T-helper 1 cell (primary cell): ENCODE results near the gene RADIL.

Experiments
- DNase-seq, 5 donors: peaks; one replicate each; pipeline ENCODE4 v3.0.0-alpha.2; 2012 to 2020

The RADIL gene

DNA sequence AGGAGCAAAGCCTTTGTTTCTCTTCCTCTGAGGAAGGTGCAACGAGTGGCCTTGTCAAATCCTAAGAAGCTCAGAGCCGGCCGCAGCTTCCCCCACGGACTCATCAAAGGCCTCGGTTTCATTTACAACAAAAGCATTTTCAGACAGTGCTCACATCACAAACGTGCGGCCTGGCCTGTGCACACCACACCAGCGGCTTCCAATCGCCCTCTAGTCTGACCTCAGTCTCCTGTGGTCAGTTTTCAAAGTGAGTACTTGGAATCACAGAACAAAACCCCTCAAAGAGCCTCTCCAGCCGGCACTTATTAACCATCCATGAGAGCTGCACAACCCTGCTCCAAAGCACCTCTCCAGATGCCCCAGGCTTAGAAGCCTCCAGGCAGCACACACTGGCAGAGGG is 3.3 kb downstream of the RADIL start:
- no peak for DNase-seq

DNA sequence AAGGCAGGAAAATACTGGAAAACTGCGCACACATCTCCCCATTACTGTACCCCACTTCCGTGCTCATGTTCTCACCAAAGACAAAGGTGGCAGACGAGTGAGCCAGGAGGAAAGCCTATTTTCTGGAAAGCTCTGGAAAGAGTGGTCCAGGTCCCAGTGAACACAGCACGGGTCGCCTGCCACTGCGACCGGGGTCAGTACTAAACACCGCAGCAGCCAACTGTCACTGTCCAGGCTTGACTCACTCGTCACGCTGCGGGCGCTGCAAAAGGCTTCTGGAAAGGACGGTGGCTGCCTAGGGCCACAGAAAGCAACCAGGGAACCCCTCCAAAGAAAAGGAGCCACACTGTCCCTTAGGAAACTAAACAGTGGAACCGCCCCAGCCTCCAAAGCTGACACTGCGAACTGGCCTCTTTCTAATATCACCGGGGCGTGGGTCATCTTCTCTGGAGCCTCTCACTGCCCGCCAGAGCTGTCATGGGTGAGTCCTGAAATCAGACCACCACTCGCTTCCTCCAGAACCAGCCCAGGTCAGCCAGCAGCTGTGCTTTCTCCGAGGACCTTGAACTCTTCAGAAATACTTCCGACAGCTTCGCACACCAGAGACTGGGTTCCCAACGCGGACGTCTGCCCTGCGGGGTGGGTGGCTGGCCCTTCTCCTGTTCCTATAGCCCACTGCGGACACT is 4.0 kb downstream of the RADIL start:
- no peak for DNase-seq

DNA sequence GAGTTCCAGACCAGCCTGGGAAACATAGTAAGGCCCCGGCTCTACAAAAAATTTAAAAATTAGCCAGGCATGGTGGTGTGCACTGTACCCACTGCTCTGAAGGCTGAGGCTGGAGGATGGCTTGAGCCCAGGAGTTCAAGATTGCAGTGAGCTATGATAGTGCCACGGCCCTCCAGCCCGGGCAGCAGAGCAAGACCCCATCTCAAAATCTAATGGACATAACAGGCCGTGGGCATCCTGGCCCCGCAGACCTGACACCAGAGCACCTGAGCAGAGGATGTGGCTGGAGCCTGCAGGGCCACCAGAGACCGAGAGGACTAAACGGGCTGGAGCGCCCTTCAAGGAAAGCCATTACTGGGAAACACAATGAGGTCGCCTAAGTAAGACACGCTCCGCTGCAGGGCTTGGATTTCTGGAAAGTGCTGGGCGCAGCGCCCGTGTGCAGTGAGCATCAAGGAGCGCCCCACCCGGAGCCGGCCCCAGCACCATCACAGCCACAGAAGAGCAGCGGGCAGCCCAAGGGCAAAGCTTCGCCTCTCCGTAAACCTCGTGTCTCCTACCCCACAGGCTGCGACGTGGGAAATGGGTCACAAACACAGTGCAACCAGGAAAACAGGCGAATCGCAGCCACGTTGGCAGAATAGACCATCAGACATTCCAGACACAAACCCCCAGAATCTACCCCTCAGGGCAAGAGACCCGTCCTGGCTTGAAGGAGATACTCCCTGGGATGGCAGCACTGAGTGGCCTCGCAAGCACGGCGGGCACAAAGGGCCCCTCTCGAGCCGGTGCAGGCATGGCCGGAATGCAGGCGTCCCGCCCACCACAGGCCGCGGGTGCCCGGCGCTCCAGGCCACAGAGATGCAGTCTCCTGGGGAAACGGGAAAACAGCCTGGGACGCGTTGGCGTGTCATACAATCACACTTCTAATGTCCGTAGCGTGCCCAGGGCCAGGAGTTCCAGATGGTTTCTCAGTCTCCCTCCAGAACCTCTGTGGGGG is 4.9 kb downstream of the RADIL start:
- DNase-seq: no peak

DNA sequence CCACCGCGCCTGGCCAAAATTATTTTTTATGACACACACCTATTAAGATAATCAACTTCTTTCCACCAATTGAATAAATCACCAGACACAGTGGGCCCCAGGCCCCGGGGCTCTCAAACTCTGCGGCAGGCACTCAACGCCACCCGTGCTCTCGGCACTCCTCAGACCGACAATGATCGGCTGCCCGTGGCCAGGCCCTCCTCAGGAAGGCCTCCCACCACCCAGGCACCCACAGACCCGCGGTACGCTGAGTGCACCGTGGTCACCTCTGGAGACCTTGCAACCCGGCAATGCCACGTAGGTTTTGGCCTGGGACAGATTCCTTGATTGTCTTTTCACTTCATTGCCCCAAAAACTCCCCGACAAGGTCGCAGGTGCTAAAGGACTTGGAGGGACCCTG is 6.9 kb downstream of the RADIL start:
- no peak for DNase-seq

DNA sequence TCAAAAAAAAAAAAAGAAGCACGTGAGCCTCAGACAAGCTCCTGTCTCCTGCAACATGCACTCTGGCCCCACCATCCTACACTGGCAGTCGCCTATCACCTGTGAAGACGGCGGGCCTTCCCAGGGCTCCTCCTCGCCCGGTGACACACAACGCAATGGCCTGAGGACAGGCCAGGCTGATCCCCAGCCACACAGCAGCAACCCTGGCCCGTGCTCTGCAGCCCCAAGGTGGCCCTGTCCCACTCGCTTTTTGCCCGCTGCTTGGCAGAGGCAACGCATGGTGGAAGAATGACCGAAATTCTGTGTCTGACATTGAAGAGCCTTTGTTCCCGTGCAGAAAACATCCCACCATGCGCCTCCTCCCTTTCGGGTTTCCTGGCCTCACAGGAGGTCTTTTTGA is 8.1 kb downstream of the RADIL start:
- DNase-seq: no peak

DNA sequence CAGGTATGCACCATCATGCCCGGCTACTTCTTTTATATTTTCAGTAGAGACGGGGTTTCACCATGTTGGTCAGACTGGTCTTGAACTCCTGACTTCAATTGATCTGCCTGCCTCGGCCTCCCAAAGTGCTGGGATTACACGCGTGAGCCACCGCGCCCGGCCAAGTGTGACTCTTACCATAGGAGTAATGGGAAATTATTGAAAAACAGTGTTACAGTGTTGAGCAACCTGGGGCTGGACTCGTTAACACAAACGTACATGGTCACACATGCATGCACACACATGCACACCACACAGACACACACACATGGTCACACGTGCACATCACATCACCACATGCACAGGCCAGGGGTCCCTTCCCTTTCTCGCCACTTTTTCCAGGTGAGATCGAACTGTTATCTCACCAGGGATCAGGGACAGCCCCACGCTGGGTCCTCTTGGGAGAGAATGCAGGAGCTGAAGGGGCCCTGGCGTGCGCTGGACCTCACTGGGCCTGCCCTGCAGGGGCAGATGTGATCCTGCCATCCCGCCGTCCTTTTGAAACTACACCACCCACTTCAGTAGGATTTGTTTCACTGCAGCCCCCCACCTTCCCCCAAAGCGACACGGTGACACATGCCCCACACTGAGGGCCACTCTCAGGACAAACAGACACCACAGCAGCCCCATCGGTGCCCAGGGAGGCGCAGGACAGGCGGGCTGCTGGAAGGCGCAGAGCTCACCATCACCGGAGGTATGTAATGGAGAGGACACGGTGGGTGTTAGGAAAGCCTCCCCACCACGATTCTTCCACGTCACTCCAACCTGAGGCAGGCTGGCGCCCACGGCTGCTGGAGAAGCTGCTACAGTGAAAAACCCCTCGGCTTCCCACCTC is 10.2 kb downstream of the RADIL start:
- DNase-seq: no peak

DNA sequence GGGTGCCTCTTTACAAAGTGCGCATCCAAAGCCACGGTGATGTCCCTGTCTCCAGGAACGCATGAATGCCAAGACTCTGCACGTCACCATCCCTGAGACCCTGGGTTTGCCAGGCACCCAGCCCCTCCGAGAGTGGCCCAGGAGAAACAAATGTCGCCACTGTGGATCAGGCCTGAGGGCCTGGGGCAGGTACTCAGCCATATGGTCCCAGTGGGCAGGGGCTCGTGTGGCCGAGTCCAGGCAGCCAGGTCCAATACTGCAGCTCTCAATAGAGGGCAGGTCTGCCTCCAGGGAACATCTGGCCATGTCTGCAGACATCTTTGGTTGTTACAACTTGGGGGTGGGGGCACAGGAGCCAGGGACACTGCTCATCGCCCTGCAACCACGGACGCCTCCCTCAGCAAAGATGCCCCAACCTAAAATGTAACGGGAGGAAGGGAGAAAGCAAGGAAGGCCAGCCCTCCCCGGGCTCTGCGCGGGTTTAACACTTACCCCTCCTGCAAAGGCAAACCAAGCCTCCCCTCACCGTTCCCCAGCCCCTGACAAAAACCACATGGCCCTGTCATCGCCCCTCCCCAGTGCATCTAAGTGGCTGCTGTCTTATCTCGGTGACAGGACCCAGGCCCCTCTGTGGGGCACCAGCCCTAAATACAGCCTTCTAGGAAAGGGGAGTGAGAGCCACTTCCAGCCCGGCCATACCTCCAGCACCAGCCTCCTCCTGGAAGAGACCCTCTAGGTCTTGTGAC is 11.4 kb downstream of the RADIL start:
- no peak for DNase-seq

DNA sequence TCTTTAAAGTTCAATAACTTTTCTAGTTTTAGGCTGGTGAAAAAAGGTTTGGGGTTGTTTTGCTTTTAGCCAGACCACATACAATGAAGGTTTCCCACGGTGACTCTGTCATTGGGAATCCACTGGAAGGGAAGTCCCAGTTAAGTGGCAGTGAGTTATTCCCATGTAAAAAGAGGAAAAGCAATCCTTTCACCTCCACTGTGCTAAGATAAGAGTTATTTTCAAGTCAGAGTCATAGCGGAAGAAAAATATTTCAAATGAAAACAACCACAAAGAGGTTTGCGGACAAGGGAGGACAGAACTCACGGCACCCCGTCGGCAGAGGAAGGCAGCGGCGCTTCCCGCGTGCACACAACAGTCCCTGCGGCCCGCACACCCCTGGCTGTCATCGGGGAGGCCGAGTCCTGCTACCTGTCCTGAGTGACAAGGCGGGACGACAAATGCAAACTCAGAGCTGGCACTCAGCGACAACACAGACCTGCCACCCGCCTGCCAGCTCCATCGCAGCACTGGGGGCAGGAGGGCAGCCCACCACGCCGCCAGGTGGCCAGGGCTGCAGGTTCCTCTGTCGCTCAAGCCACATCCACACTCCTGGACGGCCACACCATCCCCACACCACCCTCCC is 12.3 kb downstream of the RADIL start:
- no peak for DNase-seq

DNA sequence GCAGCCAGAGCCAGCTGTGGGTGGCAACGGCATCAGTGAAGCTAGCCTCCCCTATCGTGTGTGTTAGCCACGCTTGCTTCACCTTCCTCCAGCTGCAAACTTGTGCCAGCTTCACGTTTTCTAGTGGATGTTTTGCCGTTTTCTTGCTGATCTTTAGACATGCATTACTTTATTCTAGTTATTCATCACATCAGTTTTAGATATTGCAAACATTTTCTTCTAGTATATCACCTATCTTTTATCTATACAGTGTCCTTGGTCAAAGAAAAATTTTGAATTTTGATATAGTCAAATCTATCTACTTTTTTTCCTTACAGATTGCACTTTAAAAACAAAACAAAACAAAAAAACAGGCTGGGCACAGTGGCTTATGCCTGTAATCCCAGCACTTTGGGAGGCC is 15.0 kb downstream of the RADIL start:
- DNase-seq: no peak

DNA sequence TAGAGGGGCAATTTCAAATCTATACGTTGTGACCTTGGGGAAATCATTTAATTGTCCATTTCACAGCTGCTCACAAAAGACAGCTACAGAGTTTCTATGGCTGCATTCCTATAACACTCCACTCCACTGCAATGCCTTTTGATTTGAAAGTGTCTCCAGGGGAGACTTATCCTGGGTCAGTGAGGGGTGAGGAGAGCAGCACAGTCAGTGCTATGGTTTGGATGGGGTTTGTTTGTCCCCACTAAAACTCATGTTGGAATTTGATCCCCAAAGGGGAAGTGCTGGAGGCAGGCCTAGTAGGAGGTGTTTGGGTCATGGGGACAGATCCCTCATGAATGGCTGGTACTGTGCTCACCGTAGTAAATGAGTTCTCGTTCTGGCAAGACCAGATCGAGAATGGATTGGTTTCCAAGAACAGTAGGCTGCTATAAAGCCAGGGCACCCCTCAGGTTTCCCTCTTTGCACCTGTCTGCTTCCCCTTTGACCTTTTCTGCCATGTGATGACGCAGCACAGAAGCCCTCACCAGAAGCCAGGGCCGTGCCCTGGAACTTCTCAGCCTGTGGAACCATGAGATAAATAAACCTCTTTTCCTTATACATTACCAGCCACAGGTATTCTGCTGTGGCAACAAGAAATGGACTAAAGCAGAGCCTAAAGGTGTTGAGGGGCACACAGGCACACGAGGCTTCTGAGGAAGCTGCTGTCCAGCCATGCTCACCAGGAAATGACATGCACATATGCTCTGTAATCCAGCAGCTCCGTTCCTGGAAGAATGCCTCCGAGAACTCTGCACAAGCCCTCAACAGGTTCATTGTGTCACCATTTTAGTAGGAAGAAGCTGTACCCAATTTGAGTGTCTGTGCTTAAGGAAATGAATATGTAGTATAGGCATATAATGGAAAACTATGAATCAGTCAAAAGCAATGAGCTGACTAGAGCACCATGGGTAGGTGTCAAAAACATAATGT is 16.7 kb downstream of the RADIL start:
- no peak for DNase-seq

DNA sequence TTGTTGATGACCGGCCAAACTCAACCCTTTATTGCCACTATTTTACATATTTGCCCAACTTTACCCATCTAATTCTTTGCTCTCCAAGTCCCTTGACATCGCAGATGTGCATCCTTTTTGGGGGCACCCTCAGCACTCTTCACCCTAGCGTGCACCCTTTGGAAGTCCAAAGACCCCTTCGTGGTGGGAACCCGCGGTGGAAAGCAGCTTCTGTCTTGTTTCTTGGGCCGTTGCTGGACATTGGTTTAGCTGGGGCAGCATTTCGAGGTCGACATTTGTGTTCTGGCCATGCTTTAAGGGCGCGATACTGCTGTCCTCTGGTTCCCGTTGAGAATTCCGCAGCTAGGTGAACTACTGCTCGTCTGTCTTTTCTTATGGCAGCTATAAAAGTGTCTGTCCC is 21.4 kb downstream of the RADIL start:
- DNase-seq: no peak

DNA sequence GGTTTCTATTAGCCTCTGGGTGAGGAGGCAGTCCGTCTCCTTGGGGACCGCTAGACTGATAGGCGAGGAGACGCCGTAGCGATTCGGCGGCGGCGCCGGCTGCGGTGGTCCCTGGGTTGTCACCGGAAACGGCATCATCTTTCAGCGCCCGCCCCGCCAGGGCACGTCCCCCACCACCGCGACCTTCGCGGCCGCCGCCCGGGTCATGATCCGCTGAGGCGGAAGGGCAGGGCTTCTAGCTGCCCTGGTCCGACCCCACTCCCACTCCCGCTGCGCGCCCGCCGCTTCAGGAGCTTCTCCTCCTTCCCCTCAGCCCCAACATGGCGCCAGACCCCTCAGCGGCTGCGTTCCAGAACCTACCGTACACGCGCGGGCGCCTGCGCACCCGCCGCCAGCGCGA is 21.8 kb downstream of the RADIL start, which contains the start of gene PAPOLB:
Gene PAPOLB (minus strand): TSS at position 358 of the 400 bp plus-strand sequence. CDS start 220 bp downstream, at position 138.
- no peak for DNase-seq

DNA sequence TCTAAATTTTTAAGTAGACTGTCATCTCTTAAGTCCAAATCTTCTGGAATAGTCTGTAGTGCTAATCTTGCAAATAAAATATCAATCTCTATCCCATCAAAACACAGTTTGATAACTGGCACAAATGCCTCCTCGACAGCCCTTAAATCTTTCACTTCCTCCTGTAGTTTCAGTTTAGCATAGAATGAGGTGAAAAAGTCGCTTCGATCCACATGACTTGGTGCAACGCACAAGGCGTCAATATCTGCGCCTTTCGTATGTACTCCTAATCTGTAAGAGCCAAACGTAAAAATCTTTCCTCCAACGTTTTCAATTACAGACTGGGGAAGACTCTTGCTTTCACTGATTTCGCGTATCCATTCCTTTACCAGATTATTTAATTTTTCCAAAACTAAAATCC is 22.3 kb downstream of the RADIL start:
- no peak for DNase-seq

DNA sequence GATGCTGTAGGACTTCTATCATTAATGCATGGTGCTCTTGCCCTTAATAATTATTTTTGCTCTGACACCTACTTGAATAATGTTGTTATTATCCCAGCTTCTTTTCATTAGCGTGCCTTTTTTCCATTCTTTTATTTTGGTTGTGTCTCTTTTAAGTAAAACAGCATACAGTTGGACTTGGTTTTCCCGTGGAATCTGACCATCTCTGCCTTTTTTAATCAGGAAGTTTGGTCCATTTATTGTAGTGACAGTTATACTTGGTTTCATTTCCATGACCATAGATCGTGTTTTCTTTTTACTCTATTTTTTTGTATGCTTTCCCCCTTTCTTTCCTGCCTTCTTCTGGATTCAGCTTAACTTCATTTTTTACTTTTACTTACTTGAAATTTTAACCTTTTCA is 26.3 kb downstream of the RADIL start:
- no peak for DNase-seq

DNA sequence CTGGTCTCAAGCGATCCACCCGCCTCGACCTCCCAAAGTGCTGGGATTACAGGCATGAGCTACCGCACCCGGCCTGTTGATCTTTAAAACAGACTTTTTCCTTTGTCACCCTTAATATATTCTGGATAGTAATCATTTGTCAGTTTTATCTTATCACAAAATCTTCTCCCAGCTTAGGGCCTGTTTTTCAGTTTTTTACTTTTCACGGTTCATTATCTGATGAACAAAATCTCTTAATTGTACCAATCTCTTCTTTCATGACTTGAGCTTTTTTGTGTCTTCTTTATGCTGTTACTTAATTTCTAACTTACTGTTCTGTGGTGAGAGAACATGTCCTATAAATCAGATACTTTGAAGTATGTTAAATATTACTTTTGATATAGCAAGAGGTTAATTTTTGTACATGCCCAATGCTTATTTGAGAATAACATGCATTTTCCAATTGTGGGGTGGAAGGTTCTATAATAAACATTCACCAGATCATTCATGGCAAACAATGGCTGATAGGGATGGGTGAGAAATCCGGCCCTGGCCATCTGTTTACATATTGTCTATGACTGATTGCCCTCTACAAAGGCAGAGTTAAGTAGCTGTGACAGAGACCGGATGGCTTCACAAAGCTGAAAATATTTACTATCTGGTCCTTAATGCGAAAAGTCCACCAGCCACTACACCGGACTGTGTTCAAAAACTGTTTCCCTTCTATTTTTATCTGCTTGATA is 27.0 kb downstream of the RADIL start:
- no peak for DNase-seq

DNA sequence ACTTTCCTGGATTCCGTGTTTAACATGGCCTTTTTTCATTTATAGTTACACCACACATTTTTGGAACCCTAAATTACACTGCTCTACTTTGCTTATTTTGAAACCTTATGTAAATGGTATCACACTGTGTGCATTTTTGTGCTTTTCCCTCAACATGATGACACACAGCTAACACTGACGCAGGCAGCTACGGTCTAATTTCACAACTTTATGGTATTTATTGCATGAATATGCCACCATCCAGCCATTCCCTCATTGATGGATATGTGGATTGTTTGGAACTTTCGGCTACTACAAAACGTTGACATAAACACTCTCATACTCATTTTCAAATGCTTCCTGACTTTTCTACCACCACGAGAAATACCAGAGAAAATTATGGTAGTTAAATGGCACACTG is 28.6 kb downstream of the RADIL start:
- DNase-seq: no peak

DNA sequence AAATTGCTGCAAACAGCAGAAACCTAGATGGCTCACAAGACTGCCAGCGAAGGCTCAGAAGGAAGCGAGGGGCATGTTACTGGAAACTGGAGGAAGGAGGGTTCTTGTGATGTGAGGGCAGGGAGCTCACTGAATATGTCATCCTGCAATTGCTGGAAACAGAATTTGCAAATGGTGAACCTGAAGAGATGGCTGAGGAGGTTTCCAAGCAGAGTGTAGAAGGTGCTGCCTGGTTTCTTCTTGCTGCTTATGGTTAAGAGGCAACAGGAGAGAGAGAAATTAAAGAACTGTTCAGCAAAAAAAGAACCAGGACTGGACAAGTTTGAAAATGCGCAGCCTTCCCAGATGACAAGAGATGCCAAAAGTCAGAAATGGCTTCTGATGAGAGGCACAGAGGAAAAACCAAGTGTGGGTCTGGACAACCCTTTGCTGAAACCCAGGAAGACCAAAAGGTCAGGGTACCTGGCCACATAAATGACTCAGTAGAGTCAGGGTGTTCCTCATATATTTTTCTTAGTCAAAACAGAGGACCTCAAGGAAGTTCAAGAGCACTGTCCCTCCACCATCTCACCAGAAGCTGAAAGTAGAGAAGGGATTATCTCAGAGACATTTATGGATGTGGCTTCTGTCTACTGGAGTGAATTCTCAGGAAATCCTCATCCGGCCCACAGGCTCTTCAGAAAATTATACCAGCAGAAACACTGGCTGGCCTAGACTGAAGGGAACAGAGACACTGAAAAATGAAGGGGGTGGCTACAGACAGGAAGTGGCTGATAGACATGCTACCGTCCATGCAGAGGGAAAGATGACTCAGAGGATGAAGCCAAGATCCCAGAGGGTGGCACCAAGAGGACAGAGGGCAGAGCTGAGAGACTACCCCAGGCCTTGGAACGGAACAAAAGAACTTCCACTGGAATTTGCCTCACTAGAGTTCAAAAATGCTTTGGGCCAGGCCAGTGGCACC is 31.8 kb downstream of the RADIL start:
- no peak for DNase-seq

DNA sequence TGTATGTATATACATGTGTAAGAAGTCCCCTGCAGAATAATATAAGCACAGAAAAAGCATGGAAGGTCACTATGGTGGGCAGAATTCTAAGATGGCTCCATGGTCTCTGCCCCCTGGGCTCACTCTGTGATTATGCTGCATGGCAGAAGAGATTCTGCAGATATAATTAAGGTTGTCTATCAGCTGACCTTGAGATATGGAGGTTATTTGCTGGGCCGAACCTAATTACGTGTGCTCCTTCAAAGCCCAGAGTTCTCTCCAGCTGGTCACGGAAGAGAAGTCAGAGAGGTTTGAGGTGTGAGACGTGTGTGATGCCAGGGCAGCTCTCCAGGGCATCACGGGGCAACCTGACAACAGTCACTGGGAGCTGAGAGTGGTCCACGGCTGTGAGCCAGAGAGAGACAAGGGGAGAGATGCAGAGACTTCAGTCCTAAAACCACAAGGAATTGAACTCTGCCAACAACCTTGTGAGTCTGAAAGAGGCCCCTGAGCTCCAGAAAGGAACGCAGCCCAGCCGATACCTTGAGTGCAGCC is 33.2 kb downstream of the RADIL start:
- no peak for DNase-seq
